ENCODE results near the gene B9D1.

B9D1 gene

GRCh38 chr17:19301274-19301951 is 61.1 kb downstream of the B9D1 start:
- no peak for DNase-seq

- no peak for DNase-seq
Measured at GRCh38 chr17:19299866-19300265, 62.7 kb downstream of the B9D1 start.

- no peak for DNase-seq
Measured at GRCh38 chr17:19299214-19299747, 63.2 kb downstream of the B9D1 start.

- DNase-seq = no peak
Measured at GRCh38 chr17:19298569-19299213, 63.8 kb downstream of the B9D1 start.

- DNase-seq = no peak
Measured at GRCh38 chr17:19296786-19297778, 65.4 kb downstream of the B9D1 start.

GRCh38 chr17:19295473-19296135 is 66.9 kb downstream of the B9D1 start:
- no peak for DNase-seq

GRCh38 chr17:19294443-19294842 is 68.1 kb downstream of the B9D1 start:
- no peak for DNase-seq
